OCI-LY1 (cell line): ENCODE measurements around the gene TP53I3.

Experiments used
- H2AFZ ChIP-seq: fragments of 200-600 bp; sonication (generic), shearing (Covaris generic); 2 replicates; pipeline ENCODE4 v1.6.0; 2014; ENCODE audit warnings: antibody characterized with exemption, mild to moderate bottlenecking, low read length
- H3F3A ChIP-seq: fragments of 200-600 bp; sonication (generic), shearing (Covaris generic); 2 replicates; pipeline ENCODE4 v1.6.0; 2014; ENCODE audit warnings: mild to moderate bottlenecking, antibody characterized with exemption, low read length, moderate library complexity; ENCODE audit not compliant: insufficient read depth
- H3K27ac ChIP-seq: fragments of 200-600 bp; sonication (generic); 2 replicates; pipeline ENCODE4 v1.5.1; 2014; ENCODE audit warnings: low read length, mixed run types, mild to moderate bottlenecking, low read depth; ENCODE audit not compliant: poor library complexity, severe bottlenecking
- H3K27me3 ChIP-seq: fragments of 200-600 bp; sonication (generic); 2 replicates; pipeline ENCODE4 v1.6.0; 2014; ENCODE audit warnings: antibody characterized with exemption, mild to moderate bottlenecking, low read length, moderate library complexity; ENCODE audit not compliant: insufficient read depth
- H3K36me3 ChIP-seq: fragments of 200-600 bp; sonication (generic); 2 replicates; pipeline ENCODE4 v1.6.1; 2014; ENCODE audit warnings: mild to moderate bottlenecking, antibody characterized with exemption, low read length, moderate library complexity, mixed read lengths; ENCODE audit not compliant: insufficient read depth
- H3K4me1 ChIP-seq: fragments of 200-600 bp; sonication (generic); 2 replicates; pipeline ENCODE4 v1.5.1; 2014; ENCODE audit warnings: mild to moderate bottlenecking, low read length, moderate library complexity; ENCODE audit not compliant: insufficient read depth, severe bottlenecking
- H3K4me2 ChIP-seq: fragments of 200-600 bp; sonication (generic), shearing (Covaris generic); 2 replicates; pipeline ENCODE4 v1.6.1; 2014; ENCODE audit warnings: low read length
- H3K4me3 ChIP-seq: fragments of 200-600 bp; sonication (generic); 2 replicates; pipeline ENCODE4 v1.5.1; 2014; ENCODE audit warnings: low read length, low read depth, mild to moderate bottlenecking, mixed read lengths; ENCODE audit not compliant: poor library complexity, severe bottlenecking
- H3K79me2 ChIP-seq: fragments of 200-600 bp; shearing (Covaris generic); 2 replicates; pipeline ENCODE4 v1.6.1; 2016; ENCODE audit warnings: mixed run types, low read length, mixed read lengths; ENCODE audit not compliant: insufficient read depth
- H3K9ac ChIP-seq: fragments of 200-600 bp; sonication (generic), shearing (Covaris generic); 2 replicates; pipeline ENCODE4 v1.6.1; 2014; ENCODE audit warnings: mild to moderate bottlenecking, low read length, mixed read lengths
- H3K9me2 ChIP-seq: fragments of 200-600 bp; sonication (generic), shearing (Covaris generic); 2 replicates; pipeline ENCODE4 v1.6.1; 2014; ENCODE audit warnings: low read depth, mild to moderate bottlenecking, low read length, mixed read lengths
- H3K9me3 ChIP-seq: fragments of 200-600 bp; shearing (Covaris generic); 2 replicates; pipeline ENCODE4 v1.6.1; 2014; ENCODE audit warnings: low read length, mixed read lengths
- H4K20me1 ChIP-seq: fragments of 200-600 bp; sonication (generic), shearing (Covaris generic); 2 replicates; pipeline ENCODE4 v1.6.0; 2016; ENCODE audit warnings: mild to moderate bottlenecking, low read length; ENCODE audit not compliant: insufficient read depth
- CTCF ChIP-seq: fragments of 200-600 bp; sonication (generic), shearing (Covaris generic); IDR thresholded peaks from 2 replicates; pipeline ENCODE4 v1.5.1; 2017; ENCODE audit warnings: mild to moderate bottlenecking, antibody characterized with exemption, low read length, moderate library complexity, mixed read lengths
- EZH2 ChIP-seq: fragments of 200-600 bp; sonication (generic), shearing (Covaris generic); IDR thresholded peaks from 2 replicates; pipeline ENCODE4 v1.8.0; 2017; ENCODE audit warnings: borderline replicate concordance, mixed run types, mild to moderate bottlenecking, antibody characterized with exemption, low read length, moderate library complexity, mixed read lengths

The TP53I3 gene

GRCh38 chr2:24121469-24121868, 36.8 kb upstream of the TP53I3 start:
- Histone ChIP-seq H3K27me3 (no peaks in the 10 kb centered on the region), H3K27ac (no peak overlapping the region), H3K9ac (no peak overlapping the region)

GRCh38 chr2:24121066-24121465, 36.4 kb upstream of the TP53I3 start:
- Histone ChIP-seq H3K4me1 (peaks cover 22% of the 10 kb centered on the region), H3K4me3 (no peak overlapping the region), H3K27me3 (no peaks in the 10 kb centered on the region), H3K4me2 (no peak overlapping the region), H3K79me2 (peaks cover 7% of the 10 kb centered on the region; the same call in 1 of the 2 replicates), H3K9ac (no peak overlapping the region), H3K36me3 (no peaks in the 10 kb centered on the region), H2AFZ (no peak overlapping the region), H3K9me2 (no peaks in the 10 kb centered on the region), H3K27ac (no peak overlapping the region), H4K20me1 (no peaks in the 10 kb centered on the region), H3K9me3 (no peaks in the 10 kb centered on the region), H3F3A (0 out of 2 replicates have a peak, but pooled peaks cover 5% of the 10 kb centered on the region)
- no peak for TF ChIP-seq CTCF
- TF ChIP-seq EZH2, result no peak

More at GRCh38 chr2:24121469-24121868, 36.8 kb upstream of the TP53I3 start:
- no peaks in the 10 kb centered on the region for H3K9me2 ChIP-seq
- H2AFZ ChIP-seq, result no peak overlapping the region
- TF ChIP-seq CTCF (no peak), EZH2 (no peak)
- H3K4me3 ChIP-seq, result no peak overlapping the region
- no peaks in the 10 kb centered on the region for H4K20me1 ChIP-seq
- 0 out of 2 replicates have a peak, but pooled peaks cover 5% of the 10 kb centered on the region for H3F3A ChIP-seq
- peaks cover 22% of the 10 kb centered on the region for H3K4me1 ChIP-seq
- H3K9me3 ChIP-seq, result no peaks in the 10 kb centered on the region
- H3K4me2 ChIP-seq, result no peak overlapping the region
- H3K36me3 ChIP-seq, result no peaks in the 10 kb centered on the region
- peaks cover 7% of the 10 kb centered on the region; the same call in 1 of the 2 replicates for H3K79me2 ChIP-seq

- peaks cover 7% of the 10 kb centered on the region for H3K4me1 ChIP-seq
- no peak overlapping the region for H3K4me2 ChIP-seq
- no peaks in the 10 kb centered on the region for H3K79me2 ChIP-seq
- H3K27ac ChIP-seq, result no peak overlapping the region
- no peaks in the 10 kb centered on the region for H3K9me3 ChIP-seq
- no peak overlapping the region for H3K9ac ChIP-seq
- H2AFZ ChIP-seq, result no peak overlapping the region
- TF ChIP-seq CTCF, result no peak
- no peak for TF ChIP-seq EZH2
- no peak overlapping the region for H3K4me3 ChIP-seq
- no peaks in the 10 kb centered on the region for H3K9me2 ChIP-seq
- no peaks in the 10 kb centered on the region for H3K36me3 ChIP-seq
- H4K20me1 ChIP-seq, result no peaks in the 10 kb centered on the region
- H3F3A ChIP-seq, result 0 out of 2 replicates have a peak, but pooled peaks cover 5% of the 10 kb centered on the region
- no peaks in the 10 kb centered on the region for H3K27me3 ChIP-seq
Observed at GRCh38 chr2:24117902-24118301, 33.3 kb upstream of the TP53I3 start.
